Measurements from ENCODE around the gene KLHDC7B.

The KLHDC7B gene

GRCh38 chr22:50548921-50549790, 3.5 kb downstream of the KLHDC7B start:
- no peak for DNase-seq

GRCh38 chr22:50550395-50550794, 4.7 kb downstream of the KLHDC7B start:
- no peak for DNase-seq

GRCh38 chr22:50551160-50551752, 5.6 kb downstream of the KLHDC7B start:
- no peak for DNase-seq

GRCh38 chr22:50553310-50553709, 7.6 kb downstream of the KLHDC7B start:
- DNase-seq: no peak

GRCh38 chr22:50556703-50557102, 11.0 kb downstream of the KLHDC7B start:
- no peak for DNase-seq

- no peak for DNase-seq
Observed at GRCh38 chr22:50560034-50560433, 14.3 kb downstream of the KLHDC7B start.

- no peak for DNase-seq
Observed at GRCh38 chr22:50561401-50562358, 16.0 kb downstream of the KLHDC7B start.

- peak; percentile 94 for DNase-seq
Observed at GRCh38 chr22:50562523-50563412, 17.1 kb downstream of the KLHDC7B start, which contains the start of gene SYCE3. Gene SYCE3 (minus strand): TSS chr22:50562919. CDS start chr22:50556405, 6,514 bp downstream.

- no peak for DNase-seq
Observed at GRCh38 chr22:50563413-50564160, 17.9 kb downstream of the KLHDC7B start.

GRCh38 chr22:50564289-50564688, 18.6 kb downstream of the KLHDC7B start:
- DNase-seq: no peak

GRCh38 chr22:50567721-50568252, 22.1 kb downstream of the KLHDC7B start:
- DNase-seq: no peak

GRCh38 chr22:50568626-50569025, 22.9 kb downstream of the KLHDC7B start:
- no peak for DNase-seq

GRCh38 chr22:50569041-50569459, 23.4 kb downstream of the KLHDC7B start:
- DNase-seq: no peak

- no peak for DNase-seq
Observed at GRCh38 chr22:50569896-50570535, 24.3 kb downstream of the KLHDC7B start.

GRCh38 chr22:50570861-50571260, 25.2 kb downstream of the KLHDC7B start:
- no peak for DNase-seq

GRCh38 chr22:50571264-50572175, 25.8 kb downstream of the KLHDC7B start:
- no peak for DNase-seq

- no peak for DNase-seq
Observed at GRCh38 chr22:50572965-50573364, 27.3 kb downstream of the KLHDC7B start.

GRCh38 chr22:50573491-50574382, 28.0 kb downstream of the KLHDC7B start:
- DNase-seq: no peak
